HCT116 (cell line): ENCODE results near the gene ETV7. TPM values are rescaled to one million over a fixed set of nuclear protein-coding genes. Genes with fewer than 3 reads are reported as not detected.

ENCODE experiments used
- ATAC-seq: fragments of 200-7000 bp; cut with Tn5 transposase; 2 replicates; pipeline ENCODE4 v1.9.1; 2020; ENCODE audit warnings: mild to moderate bottlenecking, moderate library complexity
- BruUV-seq: library from RNA; stranded (reverse); fragments of 400-500 nt; replicated peaks from 2 replicates; lab custom pipeline; 2021; lab: Mats Ljungman, UMichigan
- CTCF ChIA-PET: fragments of 300-600 bp; sonication (Branson Sonifier 250); formaldehyde crosslinking; loops from one replicate; lab custom pipeline; 2021; ENCODE audit warnings: antibody characterized with exemption; lab: Charles Lee
- POLR2A ChIA-PET: fragments of 300-600, 350-600 bp; sonication (Branson Sonifier 250); formaldehyde crosslinking; loops from one replicate; lab custom pipeline; 2021; ENCODE audit warnings: antibody characterized with exemption; lab: Charles Lee
- RAD21 ChIA-PET, 2 experiments: fragments of 300-600 bp; sonication (Branson Sonifier 250); formaldehyde crosslinking; loops; one replicate each; lab custom pipeline; 2023; ENCODE audit warnings: low total read pairs in 2 of 2; ENCODE audit not compliant: uncharacterized antibody in 2 of 2, unreplicated experiment in 2 of 2, low non-redundant PET in 1 of 2; lab: Charles Lee
- DNase-seq: peaks from one replicate; pipeline ENCODE4 v3.0.0-alpha.2; 2010; ENCODE audit warnings: low read depth, low spot score
- H2AFZ ChIP-seq: fragments of 200-600 bp; shearing (Covaris generic), sonication (generic); 2 replicates; pipeline ENCODE4 v1.6.1; 2017; ENCODE audit warnings: low read depth, mixed run types, mixed read lengths, antibody characterized with exemption, low read length; ENCODE audit not compliant: poor library complexity, severe bottlenecking
- H3K27ac ChIP-seq: 2 replicates; pipeline ENCODE4 v1.5.1; 2012; ENCODE audit warnings: low read depth, low read length
- H3K27me3 ChIP-seq: fragments of 200-600 bp; sonication (generic); 2 replicates; pipeline ENCODE4 v1.6.1; 2016; ENCODE audit warnings: mixed run types, low read length, mixed read lengths; ENCODE audit not compliant: insufficient read depth
- H3K36me3 ChIP-seq, 2 experiments: fragments of 200-500 bp in 1 of 2; fragments of 200-600 bp in 1 of 2; sonication (Bioruptor generic) in 1 of 2; sonication (generic) in 1 of 2; 2 replicates each; pipeline versions ENCODE4 v1.5.1 to v1.6.1; 2014 to 2016; ENCODE audit warnings: low read length in 2 of 2, inconsistent platforms in 1 of 2, mixed read lengths in 1 of 2, mixed run types in 1 of 2; ENCODE audit not compliant: insufficient read depth in 2 of 2, control insufficient read depth in 1 of 2
- H3K4me1 ChIP-seq, 2 experiments: fragments of 200-600 bp in 1 of 2; sonication (generic) in 1 of 2; 2 replicates each; pipeline versions ENCODE4 v1.5.1 to v1.6.1; 2012 to 2017; ENCODE audit warnings: low read length in 2 of 2, inconsistent platforms in 1 of 2, mild to moderate bottlenecking in 1 of 2, mixed read lengths in 1 of 2, mixed run types in 1 of 2, moderate library complexity in 1 of 2; ENCODE audit not compliant: insufficient read depth in 2 of 2, control insufficient read depth in 1 of 2
- H3K4me2 ChIP-seq: fragments of 200-600 bp; sonication (generic); 2 replicates; pipeline ENCODE4 v1.6.1; 2017; ENCODE audit warnings: mixed run types, low read length, mixed read lengths
- H3K4me3 ChIP-seq, 2 experiments: fragments of 200-600 bp in 1 of 2; sonication (generic) in 1 of 2; replicated peaks in 1 of 2; 2 replicates each; pipeline ENCODE4 v1.5.1; 2011 to 2016; ENCODE audit warnings: low read length in 2 of 2, control low read depth in 1 of 2, low read depth in 1 of 2, mild to moderate bottlenecking in 1 of 2, mixed read lengths in 1 of 2, mixed run types in 1 of 2
- H3K79me2 ChIP-seq: fragments of 200-600 bp; sonication (generic); 2 replicates; pipeline ENCODE4 v1.6.1; 2017; ENCODE audit warnings: mild to moderate bottlenecking, mixed run types, low read length, moderate library complexity, mixed read lengths; ENCODE audit not compliant: insufficient read depth
- H3K9ac ChIP-seq: fragments of 200-600 bp; sonication (generic); 2 replicates; pipeline ENCODE4 v1.6.1; 2016; ENCODE audit warnings: low read length, mixed read lengths
- H3K9me2 ChIP-seq: fragments of 200-600 bp; sonication (generic), shearing (Covaris generic); 2 replicates; pipeline ENCODE4 v1.6.1; 2017; ENCODE audit warnings: mixed run types, mild to moderate bottlenecking, moderate library complexity; ENCODE audit not compliant: insufficient read depth
- H3K9me3 ChIP-seq, 2 experiments: fragments of 200-500 bp in 1 of 2; fragments of 200-600 bp in 1 of 2; sonication (Bioruptor generic) in 1 of 2; sonication (generic) in 1 of 2; 2 replicates each; pipeline ENCODE4 v1.6.1; 2014 to 2017; ENCODE audit warnings: low read length in 2 of 2, mixed read lengths in 2 of 2, inconsistent platforms in 1 of 2, low read depth in 1 of 2, mild to moderate bottlenecking in 1 of 2, mixed run types in 1 of 2, moderate library complexity in 1 of 2; ENCODE audit not compliant: control insufficient read depth in 1 of 2, insufficient read depth in 1 of 2
- H4K20me1 ChIP-seq: fragments of 200-600 bp; sonication (generic), shearing (Covaris generic); 2 replicates; pipeline ENCODE4 v1.6.1; 2017; ENCODE audit warnings: mixed run types, mild to moderate bottlenecking, moderate library complexity; ENCODE audit not compliant: insufficient read depth
- EGR1 ChIP-seq: IDR thresholded peaks from 2 replicates; pipeline ENCODE4 v1.6.1; 2012; ENCODE audit warnings: low read depth
- EZH2phosphoT487 ChIP-seq: fragments of 200-600 bp; IDR thresholded peaks from 2 replicates; pipeline ENCODE4 v1.6.1; 2018; ENCODE audit warnings: antibody characterized with exemption, borderline replicate concordance
- FOSL1 ChIP-seq: IDR thresholded peaks from 2 replicates; pipeline ENCODE4 v1.6.1; 2012; ENCODE audit warnings: low read depth
- JUND ChIP-seq: IDR thresholded peaks from 2 replicates; pipeline ENCODE4 v1.6.1; 2012
- POLR2A ChIP-seq: IDR thresholded peaks from 2 replicates; pipeline ENCODE4 v1.7.0; 2011; ENCODE audit warnings: borderline replicate concordance; ENCODE audit not compliant: insufficient read depth, insufficient read length; ENCODE audit errors: extremely low read depth
- POLR2AphosphoS5 ChIP-seq: IDR thresholded peaks from 2 replicates; pipeline ENCODE4 v1.6.1; 2011; ENCODE audit warnings: mild to moderate bottlenecking, low read depth, low read length, moderate library complexity
- RAD21 ChIP-seq: IDR thresholded peaks from 2 replicates; pipeline ENCODE4 v1.6.1; 2012; ENCODE audit warnings: low read depth, mild to moderate bottlenecking
- SIN3A ChIP-seq: IDR thresholded peaks from 2 replicates; pipeline ENCODE4 v1.6.1; 2012; ENCODE audit warnings: low read depth
- SP1 ChIP-seq: IDR thresholded peaks from 2 replicates; pipeline ENCODE4 v1.6.1; 2012; ENCODE audit warnings: low read depth
- TCF7L2 ChIP-seq: IDR thresholded peaks from 2 replicates; pipeline ENCODE4 v1.7.0; 2011; ENCODE audit warnings: borderline replicate concordance, inconsistent platforms; ENCODE audit not compliant: insufficient read depth, insufficient read length; ENCODE audit errors: extremely low read depth
- YY1 ChIP-seq: IDR thresholded peaks from 2 replicates; pipeline ENCODE4 v1.6.1; 2011; ENCODE audit warnings: low read length, low read depth, moderate library complexity, mild to moderate bottlenecking; ENCODE audit not compliant: insufficient replicate concordance; ENCODE audit errors: extremely low read depth
- ZFX ChIP-seq: fragments of 450-650 bp; IDR thresholded peaks from 2 replicates; pipeline ENCODE4 v1.6.1; 2017
- intact Hi-C: fragments of 100-400 bp; cut with micrococcal nuclease; formaldehyde crosslinking; loops from 2 replicates; pipeline ENCODE4 v1.10.0; 2022
- total RNA-seq: library from RNA; stranded (reverse); gene quantifications from one replicate; pipeline ENCODE4 v1.2.1, GENCODE V29; 2021; ENCODE audit not compliant: unreplicated experiment
- TF ChIP-seq, protein P1 (sequence below), 3 experiments: fragments of 200-600 bp in 1 of 3; sonication (generic) in 1 of 3; IDR thresholded peaks in 2 of 3; conservative IDR thresholded peaks in 1 of 3; 2 replicates each; pipeline ENCODE4 v1.5.1; 2012 to 2017; ENCODE audit warnings: low read depth in 2 of 3, low read length in 2 of 3, antibody characterized with exemption in 1 of 3, borderline replicate concordance in 1 of 3, control low read depth in 1 of 3, mild to moderate bottlenecking in 1 of 3, mixed read lengths in 1 of 3, mixed run types in 1 of 3, moderate library complexity in 1 of 3; ENCODE audit not compliant: insufficient read depth in 1 of 3
- TF ChIP-seq, protein P2 (sequence below): IDR thresholded peaks from 2 replicates; pipeline ENCODE4 v1.6.1; 2011; ENCODE audit warnings: mild to moderate bottlenecking, low read length, moderate library complexity; ENCODE audit not compliant: insufficient replicate concordance; ENCODE audit errors: extremely low read depth
- TF ChIP-seq, protein P3 (sequence below): IDR thresholded peaks from 2 replicates; pipeline ENCODE4 v1.6.1; 2012

The ETV7 gene
- total RNA-seq, 1 experiment from 2014 or later, result 1.0 TPM

DNA sequence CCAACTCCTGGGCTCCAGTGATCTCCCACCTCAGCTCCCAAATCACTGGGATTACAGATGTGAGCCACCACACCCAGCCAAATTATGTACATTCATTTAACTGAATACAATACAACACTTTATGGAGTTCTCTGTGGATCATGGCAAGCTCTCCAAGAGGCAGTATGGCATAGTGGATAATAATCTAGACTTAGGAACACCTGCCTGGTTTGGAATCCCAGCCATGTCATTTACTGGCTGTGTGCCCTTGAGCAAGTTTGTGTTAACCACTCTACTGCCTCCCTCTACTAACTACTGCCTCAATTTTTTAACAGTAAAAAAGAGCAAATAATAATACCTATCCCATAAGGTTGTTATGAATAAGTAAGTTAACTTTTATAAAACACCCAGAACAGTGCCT lies 1.9 kb upstream of the ETV7 start:
- Histone ChIP-seq H3K4me2 (no peak overlapping the region), H3K27ac (no peak overlapping the region), H3K9me2 (no peaks in the 10 kb centered on the region), H3K4me3 (no peak overlapping the region), H3K79me2 (no peaks in the 10 kb centered on the region), H3K4me1 (peaks cover 0 to 20% of the 10 kb centered on the region in 2 experiments; a peak in 2 of 4 replicates), H3K27me3 (no peaks in the 10 kb centered on the region), H3K9me3 (no peaks in the 10 kb centered on the region), H4K20me1 (no peaks in the 10 kb centered on the region), H3K9ac (no peak overlapping the region), H2AFZ (no peak overlapping the region), H3K36me3 (no peaks in the 10 kb centered on the region)
- intact Hi-C loops, result no loop called here
- DNase-seq, result no peak
- TF ChIP-seq POLR2AphosphoS5, result no peak
- TF ChIP-seq EGR1, result no peak
- no peak for TF ChIP-seq EZH2phosphoT487
- no peak for TF ChIP-seq TCF7L2
- TF ChIP-seq SIN3A, result no peak
- TF ChIP-seq, protein P1, sequence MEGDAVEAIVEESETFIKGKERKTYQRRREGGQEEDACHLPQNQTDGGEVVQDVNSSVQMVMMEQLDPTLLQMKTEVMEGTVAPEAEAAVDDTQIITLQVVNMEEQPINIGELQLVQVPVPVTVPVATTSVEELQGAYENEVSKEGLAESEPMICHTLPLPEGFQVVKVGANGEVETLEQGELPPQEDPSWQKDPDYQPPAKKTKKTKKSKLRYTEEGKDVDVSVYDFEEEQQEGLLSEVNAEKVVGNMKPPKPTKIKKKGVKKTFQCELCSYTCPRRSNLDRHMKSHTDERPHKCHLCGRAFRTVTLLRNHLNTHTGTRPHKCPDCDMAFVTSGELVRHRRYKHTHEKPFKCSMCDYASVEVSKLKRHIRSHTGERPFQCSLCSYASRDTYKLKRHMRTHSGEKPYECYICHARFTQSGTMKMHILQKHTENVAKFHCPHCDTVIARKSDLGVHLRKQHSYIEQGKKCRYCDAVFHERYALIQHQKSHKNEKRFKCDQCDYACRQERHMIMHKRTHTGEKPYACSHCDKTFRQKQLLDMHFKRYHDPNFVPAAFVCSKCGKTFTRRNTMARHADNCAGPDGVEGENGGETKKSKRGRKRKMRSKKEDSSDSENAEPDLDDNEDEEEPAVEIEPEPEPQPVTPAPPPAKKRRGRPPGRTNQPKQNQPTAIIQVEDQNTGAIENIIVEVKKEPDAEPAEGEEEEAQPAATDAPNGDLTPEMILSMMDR (IDR thresholded peaks at IDR 0.05 in 2 of 3, conservative IDR thresholded peaks at IDR 0.05 in 1 of 3; ENCODE audit: borderline replicate concordance in 1 of 3, insufficient read depth in 1 of 3, low read depth in 2 of 3, low read length in 2 of 3), result no peak
- no peak for TF ChIP-seq ZFX
- no peak for TF ChIP-seq FOSL1
- no peak for TF ChIP-seq YY1
- TF ChIP-seq SP1, result no peak
- no peak for TF ChIP-seq JUND
- TF ChIP-seq RAD21, result no peak
- no peak for TF ChIP-seq POLR2A
- TF ChIP-seq, protein P2, sequence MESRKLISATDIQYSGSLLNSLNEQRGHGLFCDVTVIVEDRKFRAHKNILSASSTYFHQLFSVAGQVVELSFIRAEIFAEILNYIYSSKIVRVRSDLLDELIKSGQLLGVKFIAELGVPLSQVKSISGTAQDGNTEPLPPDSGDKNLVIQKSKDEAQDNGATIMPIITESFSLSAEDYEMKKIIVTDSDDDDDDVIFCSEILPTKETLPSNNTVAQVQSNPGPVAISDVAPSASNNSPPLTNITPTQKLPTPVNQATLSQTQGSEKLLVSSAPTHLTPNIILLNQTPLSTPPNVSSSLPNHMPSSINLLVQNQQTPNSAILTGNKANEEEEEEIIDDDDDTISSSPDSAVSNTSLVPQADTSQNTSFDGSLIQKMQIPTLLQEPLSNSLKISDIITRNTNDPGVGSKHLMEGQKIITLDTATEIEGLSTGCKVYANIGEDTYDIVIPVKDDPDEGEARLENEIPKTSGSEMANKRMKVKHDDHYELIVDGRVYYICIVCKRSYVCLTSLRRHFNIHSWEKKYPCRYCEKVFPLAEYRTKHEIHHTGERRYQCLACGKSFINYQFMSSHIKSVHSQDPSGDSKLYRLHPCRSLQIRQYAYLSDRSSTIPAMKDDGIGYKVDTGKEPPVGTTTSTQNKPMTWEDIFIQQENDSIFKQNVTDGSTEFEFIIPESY, result no peak
- TF ChIP-seq, protein P3, sequence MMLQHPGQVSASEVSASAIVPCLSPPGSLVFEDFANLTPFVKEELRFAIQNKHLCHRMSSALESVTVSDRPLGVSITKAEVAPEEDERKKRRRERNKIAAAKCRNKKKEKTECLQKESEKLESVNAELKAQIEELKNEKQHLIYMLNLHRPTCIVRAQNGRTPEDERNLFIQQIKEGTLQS, result no peak
- ATAC-seq, result no peak
- no TSS peak for BruUV-seq
- ChIA-PET CTCF (no interaction called here), RAD21 (no interaction called here), POLR2A (no interaction called here)
